ENCODE measurements around the gene PAX2.

- TF ChIP-seq CTCF (IDR thresholded peaks at IDR 0.05): no peak
- TF ChIP-seq POLR2A (IDR thresholded peaks at IDR 0.05): no peak
These were observed 47.7 kb downstream of the PAX2 start for GRCh38 chr10:100793055-100793454.

All from esophagus squamous epithelium (tissue), 4 donors.